ENCODE data around the gene LINC00237.

Gene LINC00237

GRCh38 chr20:21103582-21104465, 2.3 kb downstream of the LINC00237 start:
- TF ChIP-seq CTCF (conservative IDR thresholded peaks at IDR 0.05) (no peak), ZFX (IDR thresholded peaks at IDR 0.05) (no peak)
- H3K27ac ChIP-seq: no peak overlapping the region

DNA sequence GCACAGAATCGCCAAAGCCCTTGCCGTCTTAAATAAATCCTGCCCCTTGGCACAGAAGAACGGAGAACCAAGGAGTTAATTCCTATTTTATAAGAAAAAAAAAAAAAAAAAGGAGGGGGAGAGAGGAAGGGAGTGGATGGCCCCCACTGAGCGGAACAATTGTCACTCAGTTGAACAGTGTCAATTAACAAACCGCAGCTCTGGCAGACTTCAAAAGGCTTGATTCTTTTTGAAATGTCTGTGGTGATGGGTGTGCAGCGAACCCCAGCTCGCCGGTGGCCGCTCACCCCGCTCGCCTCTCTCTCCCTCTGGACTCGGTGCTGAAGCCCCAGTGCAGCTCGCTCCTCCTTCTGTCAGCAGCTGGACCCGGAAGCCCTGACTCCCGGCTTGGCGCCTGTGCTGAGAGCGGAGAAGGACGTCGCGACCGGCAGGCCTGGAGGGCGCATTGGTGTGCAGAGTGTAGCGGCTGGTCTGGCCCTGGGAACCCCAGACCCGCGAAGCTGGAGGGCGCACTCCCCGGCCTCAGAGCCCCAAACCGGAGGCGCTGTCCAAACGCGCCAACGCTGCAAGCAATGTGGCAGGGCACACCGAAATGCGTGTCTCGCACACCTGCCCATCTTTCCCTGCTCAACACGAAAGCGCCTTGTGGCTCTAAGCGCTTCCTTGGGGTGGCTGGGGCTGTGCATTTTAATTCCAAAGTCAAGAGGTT, 3.4 kb downstream of the LINC00237 start:
- no peak for TF ChIP-seq CTCF (conservative IDR thresholded peaks at IDR 0.05)
- no peak for TF ChIP-seq ZFX (IDR thresholded peaks at IDR 0.05)
- no peak overlapping the region for H3K27ac ChIP-seq

GRCh38 chr20:21101932-21102575, 4.1 kb downstream of the LINC00237 start:
- no peak overlapping the region for H3K27ac ChIP-seq
- TF ChIP-seq CTCF (conservative IDR thresholded peaks at IDR 0.05): no peak
- TF ChIP-seq ZFX (IDR thresholded peaks at IDR 0.05): no peak

GRCh38 chr20:21101453-21101931, 4.7 kb downstream of the LINC00237 start:
- TF ChIP-seq ZFX (IDR thresholded peaks at IDR 0.05): no peak
- no peak overlapping the region for H3K27ac ChIP-seq

GRCh38 chr20:21100578-21101452, 5.3 kb downstream of the LINC00237 start:
- TF ChIP-seq ZFX (IDR thresholded peaks at IDR 0.05) (no peak), CTCF (conservative IDR thresholded peaks at IDR 0.05) (no peak)
- H3K27ac ChIP-seq: no peak overlapping the region

GRCh38 chr20:21099751-21100577, 6.2 kb downstream of the LINC00237 start:
- no peak overlapping the region for H3K27ac ChIP-seq
- TF ChIP-seq ZFX (IDR thresholded peaks at IDR 0.05) (no peak), CTCF (conservative IDR thresholded peaks at IDR 0.05) (no peak)

Measured in C4-2B (cell line).